Kasumi-1 (cell line): ENCODE data around the gene AFM.
A peak's percentile ranks its signal among the peaks of the same experiment; 100 is the strongest.
"Not testable (repeated sequence)": the region's sequence is repeated elsewhere in the genome, so short reads cannot be mapped to it uniquely, and the experiment has no call there.

Experiments
- DNase-seq, 2 experiments: peaks; one replicate each; lab custom pipeline; 2025; lab: John Stamatoyannopoulos, UW

AFM gene

GRCh38 chr4:73508651-73509050 is 27.1 kb downstream of the AFM start:
- no peak for DNase-seq

GRCh38 chr4:73518340-73518739 is 36.8 kb downstream of the AFM start:
- no peak for DNase-seq

GRCh38 chr4:73520821-73521220 is 39.3 kb downstream of the AFM start:
- no peak for DNase-seq

GRCh38 chr4:73523126-73523525 is 41.6 kb downstream of the AFM start:
- DNase-seq: no peak

GRCh38 chr4:73525611-73526010 is 44.1 kb downstream of the AFM start:
- no peak for DNase-seq

- DNase-seq: no peak
These were observed 45.7 kb downstream of the AFM start for GRCh38 chr4:73527196-73527595.

GRCh38 chr4:73528171-73528570 is 46.6 kb downstream of the AFM start:
- DNase-seq: no peak

- DNase-seq: no peak
These were observed 52.2 kb downstream of the AFM start for GRCh38 chr4:73533515-73534422.

GRCh38 chr4:73538162-73538561 is 56.6 kb downstream of the AFM start:
- no peak for DNase-seq

GRCh38 chr4:73539386-73539785 is 57.8 kb downstream of the AFM start:
- no peak for DNase-seq

- no peak for DNase-seq
These were observed 59.3 kb downstream of the AFM start for GRCh38 chr4:73540826-73541225.

GRCh38 chr4:73541251-73541650 is 59.7 kb downstream of the AFM start:
- DNase-seq: peak in 1 of 2 experiments; percentile 22

- DNase-seq: no peak
These were observed 63.1 kb downstream of the AFM start for GRCh38 chr4:73544620-73545019.

GRCh38 chr4:73550865-73551264 is 69.3 kb downstream of the AFM start:
- DNase-seq: not testable (repeated sequence)
